ENCODE data around the gene APOLD1.
A peak's percentile ranks its signal among the peaks of the same experiment; 100 is the strongest.
"Not testable (repeated sequence)": the region's sequence is repeated elsewhere in the genome, so short reads cannot be mapped to it uniquely, and the experiment has no call there.

Gene APOLD1

GRCh38 chr12:12810553-12811021 lies 25.1 kb downstream of the APOLD1 start:
- no peak for DNase-seq

DNA sequence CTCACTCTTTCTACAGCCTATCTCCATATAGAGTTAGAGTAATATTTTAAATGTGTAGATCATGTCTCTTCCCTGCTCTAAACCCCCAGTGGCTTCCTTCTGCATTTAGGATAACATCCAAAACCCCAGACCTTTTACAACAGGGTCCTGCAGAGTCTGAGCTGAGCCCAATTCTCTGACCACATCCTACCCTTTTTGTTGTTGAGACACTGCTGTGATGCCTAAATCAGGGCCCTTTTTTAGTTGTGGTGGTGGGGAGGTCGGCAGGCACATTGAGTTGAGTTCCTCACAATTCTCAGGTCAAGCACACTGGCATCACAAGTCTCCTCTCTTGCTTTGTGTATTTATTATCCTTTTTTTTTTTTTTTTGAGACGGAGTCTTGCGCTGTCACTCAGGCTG lies 25.9 kb downstream of the APOLD1 start:
- DNase-seq: no peak

GRCh38 chr12:12812174-12812573 lies 26.7 kb downstream of the APOLD1 start:
- DNase-seq: no peak

DNA sequence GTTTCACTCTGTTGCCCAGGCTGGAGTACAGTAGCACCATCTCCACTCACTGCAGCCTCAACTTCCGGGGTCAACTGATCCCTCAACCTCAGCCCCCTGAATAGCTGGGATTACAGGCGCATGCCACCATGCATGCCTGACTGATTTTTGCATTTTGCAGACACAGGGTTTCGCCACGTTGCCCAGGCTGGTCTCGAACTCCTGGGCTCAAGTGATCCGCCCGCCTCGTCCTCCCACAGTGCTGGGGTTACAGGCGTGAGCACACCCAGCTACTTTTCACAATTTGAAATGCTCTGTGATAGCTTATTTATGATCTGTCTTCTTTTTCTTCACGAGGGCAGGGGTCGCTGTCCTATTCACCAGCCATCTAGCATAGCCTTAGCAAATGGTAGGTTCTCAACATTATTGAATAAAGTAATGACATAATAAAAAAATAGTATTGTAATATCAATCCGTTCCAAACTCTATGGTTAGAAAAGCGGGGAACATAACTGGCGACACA lies 27.2 kb downstream of the APOLD1 start:
- no peak for DNase-seq

DNA sequence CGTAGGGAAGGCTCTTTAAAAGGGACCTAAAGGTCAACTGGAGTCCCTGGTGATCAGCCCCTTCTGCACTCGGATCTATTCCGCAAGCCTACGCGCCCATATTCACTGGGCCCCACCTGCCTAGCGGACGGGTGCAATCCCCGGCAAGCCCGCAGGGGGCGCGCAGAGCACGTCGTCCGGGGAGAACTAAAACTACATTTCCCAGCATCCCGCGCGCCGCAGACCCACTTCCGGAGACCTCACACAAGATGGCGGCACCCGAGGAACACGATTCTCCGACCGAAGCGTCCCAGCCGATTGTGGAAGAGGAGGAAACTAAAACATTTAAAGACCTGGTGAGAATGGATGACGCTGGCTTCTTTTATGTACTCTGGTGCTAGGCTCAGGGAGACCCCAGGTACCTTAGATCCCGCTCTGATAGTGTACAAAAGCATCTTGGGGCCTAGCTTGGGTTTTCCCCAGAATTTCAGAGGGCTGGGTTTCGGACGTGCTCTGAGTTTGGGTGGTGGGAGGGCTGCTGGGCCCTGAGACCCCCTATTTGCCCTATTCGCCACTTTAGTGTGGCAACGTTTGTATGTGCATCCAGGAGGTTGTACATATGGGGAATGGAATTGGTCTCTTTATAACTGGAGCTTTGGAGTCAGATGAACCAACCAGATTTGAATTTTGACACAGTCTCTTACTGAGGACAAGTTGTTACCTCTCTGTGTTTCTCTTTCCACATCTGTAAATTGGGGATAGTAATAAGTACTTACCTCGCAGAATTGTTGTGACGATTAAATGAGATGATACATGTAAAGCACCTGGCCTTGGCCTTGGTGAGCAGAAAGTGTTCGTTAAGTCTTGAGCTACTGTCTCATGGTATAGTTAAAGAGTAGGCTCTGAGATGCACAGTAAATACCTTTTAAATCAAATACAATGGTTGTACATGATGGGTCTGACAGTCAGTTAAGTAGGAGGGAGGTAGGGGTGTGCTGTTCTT lies 28.0 kb downstream of the APOLD1 start, which contains the start of gene DDX47:
TSS of gene DDX47 (plus strand) at position 227 of the 982 bp plus-strand sequence. CDS start at position 249, 22 bp downstream.
- peak; percentile 84 for DNase-seq

- no peak for DNase-seq
Observed at GRCh38 chr12:12817616-12818015, 32.2 kb downstream of the APOLD1 start.

GRCh38 chr12:12818701-12819100 lies 33.2 kb downstream of the APOLD1 start:
- DNase-seq: no peak

- peak; percentile 25 for DNase-seq
Observed at GRCh38 chr12:12819221-12819620, 33.8 kb downstream of the APOLD1 start.

DNA sequence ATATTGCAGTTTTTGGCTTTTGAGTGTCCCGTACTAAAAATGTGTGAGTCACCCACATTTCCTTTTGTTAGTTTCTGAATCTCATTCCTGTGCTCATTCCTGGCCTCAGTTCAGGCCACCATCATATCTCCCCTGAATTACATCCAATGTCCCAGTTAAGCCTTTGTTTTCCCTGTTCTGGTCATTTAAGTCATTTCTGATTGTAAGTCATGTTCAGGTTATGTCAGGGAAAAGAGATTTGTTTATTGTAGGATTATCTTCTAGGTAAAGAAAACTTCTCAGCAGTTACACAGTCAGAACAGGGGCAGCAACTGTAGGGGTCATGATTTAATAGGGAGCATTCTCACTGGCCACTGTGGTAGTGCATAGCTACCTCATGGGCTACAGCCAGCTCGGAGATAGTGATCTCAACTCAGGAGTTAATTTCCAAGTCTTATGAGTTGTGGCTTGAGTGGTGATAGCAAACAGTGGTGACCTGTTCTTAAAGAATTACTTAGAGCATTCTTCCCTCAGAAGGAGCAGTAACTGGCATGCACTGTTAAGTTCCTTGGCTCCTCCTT lies 34.4 kb downstream of the APOLD1 start:
- DNase-seq: peak; percentile 92

- not testable (repeated sequence) for DNase-seq
Observed at GRCh38 chr12:12820376-12820775, 34.9 kb downstream of the APOLD1 start.

GRCh38 chr12:12821975-12822374 lies 36.5 kb downstream of the APOLD1 start:
- DNase-seq: no peak

DNA sequence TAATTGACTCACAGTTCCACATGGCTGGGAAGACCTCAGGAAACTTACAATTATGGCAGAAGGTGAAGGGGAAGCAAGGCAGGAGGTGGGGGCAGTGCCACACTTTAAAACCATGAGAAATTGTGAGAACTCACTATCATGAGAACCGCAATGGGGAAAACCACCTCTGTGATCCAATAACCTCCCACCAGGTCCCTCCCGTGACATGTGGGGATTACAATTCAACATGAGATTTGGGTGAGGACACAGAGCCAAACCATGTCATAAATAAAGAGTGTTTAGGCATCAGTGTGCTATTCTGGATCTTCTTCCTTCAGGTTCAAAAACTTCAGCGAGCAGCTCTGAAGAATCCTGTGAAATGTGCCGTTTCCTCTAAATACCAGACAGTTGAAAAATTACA lies 37.4 kb downstream of the APOLD1 start:
- DNase-seq: no peak

GRCh38 chr12:12823300-12823699 lies 37.8 kb downstream of the APOLD1 start:
- DNase-seq: no peak

DNA sequence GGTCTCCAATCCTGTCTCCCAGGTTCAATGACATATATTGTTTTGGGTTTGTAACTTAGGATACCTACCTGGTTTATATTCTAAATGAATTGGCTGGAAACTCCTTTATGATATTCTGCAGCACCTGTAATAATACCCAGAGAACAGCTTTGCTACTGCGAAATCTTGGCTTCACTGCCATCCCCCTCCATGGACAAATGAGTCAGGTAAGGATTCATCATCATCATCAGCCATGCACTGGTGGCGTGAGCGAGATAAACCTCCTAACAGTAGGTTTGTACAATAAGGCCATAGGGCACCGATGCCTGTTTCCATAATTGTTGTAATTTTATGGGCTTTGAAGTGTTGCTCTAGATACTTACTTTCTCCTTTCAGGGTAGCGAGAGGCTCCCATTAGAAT lies 38.4 kb downstream of the APOLD1 start:
- DNase-seq: no peak

DNA sequence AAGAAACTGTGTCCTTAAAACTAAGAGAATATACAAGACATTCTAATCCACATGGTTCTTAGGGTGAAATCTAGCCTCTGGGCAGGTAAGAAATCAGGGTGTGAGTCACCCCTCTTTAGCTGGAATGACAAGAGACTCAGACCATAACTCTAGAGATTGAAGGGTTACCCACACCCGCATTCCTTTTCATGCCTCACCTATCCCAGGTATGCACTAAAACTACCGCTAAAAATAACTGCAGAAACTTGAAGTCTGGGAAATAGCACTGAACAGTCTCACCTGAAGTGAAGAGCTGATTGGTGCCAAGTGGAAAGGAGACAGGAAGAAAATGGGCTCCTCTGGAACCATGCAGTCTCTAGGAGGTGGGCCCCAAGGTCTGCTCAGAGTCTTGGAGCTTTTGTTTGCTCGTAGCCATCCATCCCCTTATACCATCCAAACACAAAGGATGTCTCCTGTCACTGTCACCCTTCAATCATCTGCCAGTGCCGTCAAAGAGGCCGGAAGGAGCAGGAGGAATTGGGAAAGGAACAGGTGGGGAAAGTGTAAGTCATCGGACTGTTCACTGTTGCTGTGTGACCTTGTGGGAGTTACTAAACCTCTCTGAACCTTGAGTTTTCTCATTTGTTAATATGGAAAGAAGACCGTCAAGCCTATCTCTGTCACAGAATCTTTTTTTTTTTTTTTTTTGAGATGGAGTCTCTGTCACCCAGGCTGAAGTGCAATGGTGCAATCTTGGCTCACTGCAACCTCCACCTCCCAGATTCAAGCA lies 50.1 kb downstream of the APOLD1 start:
- DNase-seq: no peak

GRCh38 chr12:12836571-12836970 lies 51.1 kb downstream of the APOLD1 start:
- DNase-seq: no peak

- peak; percentile 78 for DNase-seq
Observed at GRCh38 chr12:12837025-12837812, 51.8 kb downstream of the APOLD1 start.

- DNase-seq: no peak
Observed at GRCh38 chr12:12837813-12838153, 52.3 kb downstream of the APOLD1 start.

- no peak for DNase-seq
Observed at GRCh38 chr12:12839003-12839395, 53.5 kb downstream of the APOLD1 start.

DNA sequence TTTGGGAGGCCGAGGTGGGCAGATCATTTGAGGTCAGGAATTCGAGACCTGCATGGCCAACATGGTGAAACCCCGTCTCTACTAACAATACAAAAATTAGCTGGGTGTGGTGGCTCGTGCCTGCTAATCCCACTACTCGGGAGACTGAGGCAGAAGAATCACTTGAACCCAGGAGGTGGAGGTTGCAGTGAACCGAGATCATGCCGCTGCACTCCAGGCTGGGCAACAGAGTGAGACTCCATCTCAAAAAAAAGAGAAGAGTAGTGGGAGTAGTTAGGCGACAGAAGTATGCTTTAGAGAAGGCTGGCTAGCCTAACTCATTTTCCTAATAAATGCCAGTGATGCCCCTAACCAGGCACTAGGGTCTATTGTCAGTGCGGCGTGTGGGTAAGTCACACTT lies 54.0 kb downstream of the APOLD1 start:
- not testable (repeated sequence) for DNase-seq

- peak; percentile 83 for DNase-seq
Observed at GRCh38 chr12:12839873-12840579, 54.6 kb downstream of the APOLD1 start.

DNA sequence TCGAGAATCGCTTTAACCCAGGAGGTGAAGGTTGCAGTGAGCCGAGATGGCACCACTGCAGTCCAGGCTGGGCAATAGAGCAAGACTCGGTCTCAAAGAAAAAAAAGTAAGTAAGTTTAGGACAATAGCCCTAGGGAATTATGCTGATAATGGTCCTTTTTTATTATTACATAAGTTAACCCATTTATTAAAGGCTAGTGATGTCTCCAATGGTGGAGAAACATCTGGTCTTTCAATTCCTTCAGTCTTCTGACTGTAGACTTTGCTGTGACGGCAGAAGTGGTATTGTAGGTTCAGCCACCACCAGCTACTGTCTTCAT lies 55.1 kb downstream of the APOLD1 start:
- no peak for DNase-seq
